Activated CD8-positive, alpha-beta T cell treated with anti-CD3 and anti-CD28 coated beads for 36 hours (primary cell): ENCODE data around the gene KITLG. TPM values are rescaled to one million over a fixed set of nuclear protein-coding genes. Genes with fewer than 3 reads are reported as not detected.

ENCODE experiments used
- ATAC-seq: fragments of 200-7000 bp; cut with Tn5 transposase; one replicate; pipeline ENCODE4 v1.10.0; 2021; ENCODE audit warnings: mild to moderate bottlenecking, moderate library complexity
- CTCF ChIA-PET: fragments of 350-600 bp; sonication (Branson Sonifier 250); formaldehyde crosslinking; loops from one replicate; lab custom pipeline; 2021; ENCODE audit warnings: antibody characterized with exemption; lab: Charles Lee
- POLR2A ChIA-PET: fragments of 350-600 bp; sonication (Branson Sonifier 250); formaldehyde crosslinking; loops from one replicate; lab custom pipeline; 2021; ENCODE audit warnings: antibody characterized with exemption; lab: Charles Lee
- DNase-seq: peaks from one replicate; pipeline ENCODE4 v3.0.0-alpha.2; 2020
- H3K27ac Mint-ChIP-seq: one replicate; pipeline ENCODE4 v1.8.0; 2021; ENCODE audit warnings: mild to moderate bottlenecking, mixed read lengths
- H3K27me3 Mint-ChIP-seq: one replicate; pipeline ENCODE4 v1.8.0; 2021; ENCODE audit warnings: mixed read lengths
- H3K36me3 Mint-ChIP-seq: one replicate; pipeline ENCODE4 v1.8.0; 2021; ENCODE audit warnings: low read depth, mixed read lengths
- H3K4me1 Mint-ChIP-seq: one replicate; pipeline ENCODE4 v1.8.0; 2021; ENCODE audit warnings: low read depth, mixed read lengths
- H3K4me3 Mint-ChIP-seq: one replicate; pipeline ENCODE4 v1.8.0; 2021; ENCODE audit warnings: mild to moderate bottlenecking, moderate library complexity, mixed read lengths
- H3K9me3 Mint-ChIP-seq: one replicate; pipeline ENCODE4 v1.8.0; 2021; ENCODE audit warnings: mixed read lengths
- intact Hi-C: fragments of 100-400 bp; cut with micrococcal nuclease; formaldehyde crosslinking; loops from one replicate; pipeline ENCODE4 v1.10.0; 2022
- total RNA-seq, 2 experiments: library from RNA; stranded (reverse); gene quantifications; one replicate each; pipeline ENCODE4 v1.2.3, GENCODE V29; 2021
- TF ChIP-seq, protein P1 (sequence below): fragments of 200-600 bp; IDR thresholded peaks from one replicate; pipeline ENCODE4 v1.8.0; 2022; ENCODE audit warnings: antibody characterized with exemption, mild to moderate bottlenecking

KITLG gene
- total RNA-seq, 2 experiments from 2014 or later = not detected

DNA sequence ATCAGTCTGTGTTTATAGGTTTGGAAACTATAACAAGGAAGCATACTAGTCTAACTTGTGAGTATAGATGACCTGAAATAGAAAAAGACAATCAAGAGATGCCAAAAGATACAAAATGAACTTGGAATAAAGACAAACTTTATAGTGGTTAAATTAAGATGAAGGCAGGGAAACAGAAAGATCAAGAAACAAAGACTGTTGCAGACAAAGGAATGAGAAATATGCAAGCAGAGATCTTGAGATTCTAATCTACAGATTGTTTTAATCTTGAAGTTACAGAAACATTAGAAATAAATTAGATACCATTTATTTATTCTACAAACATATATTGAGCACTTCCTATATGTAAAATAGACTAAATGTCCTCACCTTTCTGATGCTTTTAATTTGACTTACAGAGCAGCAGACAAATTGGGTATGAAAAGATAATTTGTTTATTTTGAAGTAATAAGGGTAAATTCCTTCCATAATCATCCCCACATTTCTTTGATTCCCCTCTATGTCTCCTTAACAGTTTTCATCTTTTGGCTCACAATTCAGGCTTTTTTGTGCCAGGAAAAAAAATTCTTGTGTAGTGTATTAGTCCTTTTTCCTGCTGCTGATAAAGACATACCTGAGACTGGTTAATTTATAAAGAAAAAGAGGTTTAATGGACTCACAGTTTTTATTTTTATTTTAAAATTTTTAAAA lies 134.4 kb downstream of the KITLG start:
- no peaks in the 10 kb centered on the region for H3K9me3 Mint-ChIP-seq
- no peak overlapping the region for H3K27ac Mint-ChIP-seq
- no peaks in the 10 kb centered on the region for H3K4me1 Mint-ChIP-seq
- TF ChIP-seq, protein P1, sequence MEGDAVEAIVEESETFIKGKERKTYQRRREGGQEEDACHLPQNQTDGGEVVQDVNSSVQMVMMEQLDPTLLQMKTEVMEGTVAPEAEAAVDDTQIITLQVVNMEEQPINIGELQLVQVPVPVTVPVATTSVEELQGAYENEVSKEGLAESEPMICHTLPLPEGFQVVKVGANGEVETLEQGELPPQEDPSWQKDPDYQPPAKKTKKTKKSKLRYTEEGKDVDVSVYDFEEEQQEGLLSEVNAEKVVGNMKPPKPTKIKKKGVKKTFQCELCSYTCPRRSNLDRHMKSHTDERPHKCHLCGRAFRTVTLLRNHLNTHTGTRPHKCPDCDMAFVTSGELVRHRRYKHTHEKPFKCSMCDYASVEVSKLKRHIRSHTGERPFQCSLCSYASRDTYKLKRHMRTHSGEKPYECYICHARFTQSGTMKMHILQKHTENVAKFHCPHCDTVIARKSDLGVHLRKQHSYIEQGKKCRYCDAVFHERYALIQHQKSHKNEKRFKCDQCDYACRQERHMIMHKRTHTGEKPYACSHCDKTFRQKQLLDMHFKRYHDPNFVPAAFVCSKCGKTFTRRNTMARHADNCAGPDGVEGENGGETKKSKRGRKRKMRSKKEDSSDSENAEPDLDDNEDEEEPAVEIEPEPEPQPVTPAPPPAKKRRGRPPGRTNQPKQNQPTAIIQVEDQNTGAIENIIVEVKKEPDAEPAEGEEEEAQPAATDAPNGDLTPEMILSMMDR = no peak
- ChIA-PET CTCF (no interaction called here), POLR2A (no interaction called here)
- intact Hi-C loops = no loop called here
- H3K4me3 Mint-ChIP-seq = no peak overlapping the region
- no peaks in the 10 kb centered on the region for H3K36me3 Mint-ChIP-seq
- H3K27me3 Mint-ChIP-seq = no peaks in the 10 kb centered on the region
- no peak for DNase-seq
- ATAC-seq = no peak

DNA sequence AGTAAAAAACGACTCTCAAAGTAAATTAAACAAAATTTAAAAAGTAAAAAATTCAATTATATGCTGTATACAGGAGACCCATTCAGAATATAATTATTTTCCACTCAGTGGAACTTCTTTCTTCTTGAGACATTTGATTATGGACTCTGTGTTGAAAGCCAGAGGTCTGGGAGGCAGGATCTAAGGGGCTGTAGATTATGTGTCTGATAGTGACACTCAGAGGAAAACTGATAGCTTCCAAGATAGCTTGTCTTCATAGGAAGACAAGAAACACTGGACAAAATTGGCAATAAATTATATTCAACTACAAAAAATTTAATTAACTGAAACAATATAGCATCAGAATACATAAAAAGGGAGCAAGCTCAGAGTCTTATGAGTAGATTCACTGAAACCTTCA lies 135.8 kb downstream of the KITLG start:
- no peaks in the 10 kb centered on the region for H3K9me3 Mint-ChIP-seq
- intact Hi-C loops = no loop called here
- ATAC-seq (no peak), DNase-seq (no peak)
- no peaks in the 10 kb centered on the region for H3K27me3 Mint-ChIP-seq
- no peaks in the 10 kb centered on the region for H3K4me1 Mint-ChIP-seq
- H3K36me3 Mint-ChIP-seq = no peaks in the 10 kb centered on the region
- TF ChIP-seq, protein P1 = no peak
- H3K4me3 Mint-ChIP-seq = no peak overlapping the region
- POLR2A ChIA-PET = no interaction called here
- no peak overlapping the region for H3K27ac Mint-ChIP-seq
- CTCF ChIA-PET = no interaction called here
